HEK293 (cell line): ENCODE measurements around the gene WDR76.

Experiments used
- BCL11B ChIP-seq: fragments of 450-650 bp; formaldehyde crosslinking; IDR thresholded peaks from 2 replicates; pipeline ENCODE4 v1.5.1; 2016; ENCODE audit warnings: low read depth, missing biosample characterization, missing genetic modification characterization
- MZF1 ChIP-seq: fragments of 450-650 bp; formaldehyde crosslinking; IDR thresholded peaks from 2 replicates; pipeline ENCODE4 v1.5.1; 2017; ENCODE audit warnings: missing biosample characterization, missing genetic modification characterization, borderline replicate concordance
- OSR2 ChIP-seq: fragments of 450-650 bp; formaldehyde crosslinking; IDR thresholded peaks from 2 replicates; pipeline ENCODE4 v1.5.1; 2016; ENCODE audit warnings: missing biosample characterization, missing genetic modification characterization
- REPIN1 ChIP-seq: fragments of 450-650 bp; formaldehyde crosslinking; IDR thresholded peaks from 2 replicates; pipeline ENCODE4 v1.5.1; 2017; ENCODE audit warnings: missing biosample characterization, missing genetic modification characterization, low read depth
- SP3 ChIP-seq: fragments of 450-650 bp; formaldehyde crosslinking; IDR thresholded peaks from 2 replicates; pipeline ENCODE4 v1.5.1; 2016; ENCODE audit warnings: missing biosample characterization, missing genetic modification characterization
- SP7 ChIP-seq: fragments of 450-650 bp; formaldehyde crosslinking; IDR thresholded peaks from 2 replicates; pipeline ENCODE4 v1.5.1; 2016; ENCODE audit warnings: missing biosample characterization, missing genetic modification characterization
- ZBTB1 ChIP-seq: fragments of 450-650 bp; formaldehyde crosslinking; IDR thresholded peaks from 2 replicates; pipeline ENCODE4 v1.5.1; 2016; ENCODE audit warnings: missing biosample characterization, missing genetic modification characterization
- ZBTB20 ChIP-seq: fragments of 450-650 bp; formaldehyde crosslinking; IDR thresholded peaks from 2 replicates; pipeline ENCODE4 v1.5.1; 2016; ENCODE audit warnings: missing biosample characterization, missing genetic modification characterization
- ZBTB48 ChIP-seq: fragments of 450-650 bp; formaldehyde crosslinking; IDR thresholded peaks from 2 replicates; pipeline ENCODE4 v1.5.1; 2016; ENCODE audit warnings: missing biosample characterization, missing genetic modification characterization
- ZFHX2 ChIP-seq: fragments of 450-650 bp; formaldehyde crosslinking; conservative IDR thresholded peaks from 2 replicates; pipeline ENCODE4 v1.5.1; 2016; ENCODE audit warnings: missing biosample characterization, missing genetic modification characterization
- ZNF114 ChIP-seq: fragments of 450-650 bp; formaldehyde crosslinking; IDR thresholded peaks from 2 replicates; pipeline ENCODE4 v1.5.0; 2017; ENCODE audit warnings: missing biosample characterization, missing genetic modification characterization
- ZNF140 ChIP-seq: fragments of 450-650 bp; formaldehyde crosslinking; IDR thresholded peaks from 2 replicates; pipeline ENCODE4 v1.5.1; 2016; ENCODE audit warnings: missing biosample characterization, missing genetic modification characterization
- ZNF155 ChIP-seq: fragments of 450-650 bp; formaldehyde crosslinking; IDR thresholded peaks from 2 replicates; pipeline ENCODE4 v1.5.1; 2016; ENCODE audit warnings: missing biosample characterization, missing genetic modification characterization
- ZNF248 ChIP-seq: fragments of 450-650 bp; formaldehyde crosslinking; IDR thresholded peaks from 2 replicates; pipeline ENCODE4 v1.5.1; 2017; ENCODE audit warnings: missing biosample characterization, missing genetic modification characterization
- ZNF274 ChIP-seq, 2 experiments: fragments of 200-500 bp in 1 of 2; fragments of 450-650 bp in 1 of 2; sonication (Bioruptor generic) in 1 of 2; formaldehyde crosslinking in 1 of 2; IDR thresholded peaks; 2 replicates each; pipeline versions ENCODE4 v1.5.1 to v1.6.1; 2014 to 2016; ENCODE audit warnings: borderline replicate concordance in 1 of 2, inconsistent platforms in 1 of 2, low read length in 1 of 2, missing biosample characterization in 1 of 2, missing genetic modification characterization in 1 of 2
- ZNF354C ChIP-seq: fragments of 450-650 bp; formaldehyde crosslinking; IDR thresholded peaks from 2 replicates; pipeline ENCODE4 v1.5.1; 2016; ENCODE audit warnings: missing biosample characterization, missing genetic modification characterization, low read depth, borderline replicate concordance
- ZNF362 ChIP-seq: fragments of 450-650 bp; formaldehyde crosslinking; IDR thresholded peaks from 2 replicates; pipeline ENCODE4 v1.5.1; 2016; ENCODE audit warnings: missing biosample characterization, missing genetic modification characterization
- ZNF426 ChIP-seq: fragments of 450-650 bp; formaldehyde crosslinking; IDR thresholded peaks from 2 replicates; pipeline ENCODE4 v1.5.1; 2017; ENCODE audit warnings: missing biosample characterization, missing genetic modification characterization, mild to moderate bottlenecking, inconsistent platforms, moderate library complexity
- ZNF529 ChIP-seq: fragments of 450-650 bp; formaldehyde crosslinking; IDR thresholded peaks from 2 replicates; pipeline ENCODE4 v1.5.1; 2017; ENCODE audit warnings: missing genetic modification characterization, missing biosample characterization; ENCODE audit not compliant: insufficient replicate concordance
- ZNF544 ChIP-seq: fragments of 450-650 bp; formaldehyde crosslinking; IDR thresholded peaks from 2 replicates; pipeline ENCODE4 v1.5.0; 2017; ENCODE audit warnings: missing biosample characterization, missing genetic modification characterization
- ZNF549 ChIP-seq: fragments of 450-650 bp; IDR thresholded peaks from 2 replicates; pipeline ENCODE4 v1.5.1; 2018; ENCODE audit warnings: missing biosample characterization, missing genetic modification characterization, mild to moderate bottlenecking, inconsistent platforms, moderate library complexity
- ZNF600 ChIP-seq: fragments of 450-650 bp; formaldehyde crosslinking; IDR thresholded peaks from 2 replicates; pipeline ENCODE4 v1.5.1; 2016; ENCODE audit warnings: missing biosample characterization, missing genetic modification characterization
- ZNF621 ChIP-seq: fragments of 450-650 bp; formaldehyde crosslinking; IDR thresholded peaks from 2 replicates; pipeline ENCODE4 v1.5.1; 2017; ENCODE audit warnings: missing biosample characterization, missing genetic modification characterization
- ZNF624 ChIP-seq: fragments of 450-650 bp; formaldehyde crosslinking; IDR thresholded peaks from 2 replicates; pipeline ENCODE4 v1.5.1; 2017; ENCODE audit warnings: missing biosample characterization, missing genetic modification characterization
- ZNF645 ChIP-seq: fragments of 450-650 bp; formaldehyde crosslinking; IDR thresholded peaks from 2 replicates; pipeline ENCODE4; 2016; ENCODE audit warnings: missing biosample characterization, missing genetic modification characterization
- ZNF670 ChIP-seq: fragments of 450-650 bp; formaldehyde crosslinking; IDR thresholded peaks from 2 replicates; pipeline ENCODE4 v1.5.1; 2016; ENCODE audit warnings: missing biosample characterization, missing genetic modification characterization, low read depth
- ZNF692 ChIP-seq: fragments of 450-650 bp; formaldehyde crosslinking; IDR thresholded peaks from 2 replicates; pipeline ENCODE4 v1.5.1; 2016; ENCODE audit warnings: missing biosample characterization, missing genetic modification characterization
- TF ChIP-seq, protein P1 (sequence below): fragments of 450-650 bp; formaldehyde crosslinking; IDR thresholded peaks from 2 replicates; pipeline ENCODE4 v1.5.1; 2016; ENCODE audit warnings: missing biosample characterization, missing genetic modification characterization
- TF ChIP-seq, protein P2 (sequence below): fragments of 450-650 bp; formaldehyde crosslinking; IDR thresholded peaks from 2 replicates; pipeline ENCODE4 v1.5.0; 2017; ENCODE audit warnings: missing biosample characterization, missing genetic modification characterization, borderline replicate concordance
- TF ChIP-seq, protein P3 (sequence below): fragments of 450-650 bp; formaldehyde crosslinking; IDR thresholded peaks from 2 replicates; pipeline ENCODE4 v1.5.1; 2017; ENCODE audit warnings: missing biosample characterization, mild to moderate bottlenecking, missing genetic modification characterization, moderate library complexity

WDR76 gene

DNA sequence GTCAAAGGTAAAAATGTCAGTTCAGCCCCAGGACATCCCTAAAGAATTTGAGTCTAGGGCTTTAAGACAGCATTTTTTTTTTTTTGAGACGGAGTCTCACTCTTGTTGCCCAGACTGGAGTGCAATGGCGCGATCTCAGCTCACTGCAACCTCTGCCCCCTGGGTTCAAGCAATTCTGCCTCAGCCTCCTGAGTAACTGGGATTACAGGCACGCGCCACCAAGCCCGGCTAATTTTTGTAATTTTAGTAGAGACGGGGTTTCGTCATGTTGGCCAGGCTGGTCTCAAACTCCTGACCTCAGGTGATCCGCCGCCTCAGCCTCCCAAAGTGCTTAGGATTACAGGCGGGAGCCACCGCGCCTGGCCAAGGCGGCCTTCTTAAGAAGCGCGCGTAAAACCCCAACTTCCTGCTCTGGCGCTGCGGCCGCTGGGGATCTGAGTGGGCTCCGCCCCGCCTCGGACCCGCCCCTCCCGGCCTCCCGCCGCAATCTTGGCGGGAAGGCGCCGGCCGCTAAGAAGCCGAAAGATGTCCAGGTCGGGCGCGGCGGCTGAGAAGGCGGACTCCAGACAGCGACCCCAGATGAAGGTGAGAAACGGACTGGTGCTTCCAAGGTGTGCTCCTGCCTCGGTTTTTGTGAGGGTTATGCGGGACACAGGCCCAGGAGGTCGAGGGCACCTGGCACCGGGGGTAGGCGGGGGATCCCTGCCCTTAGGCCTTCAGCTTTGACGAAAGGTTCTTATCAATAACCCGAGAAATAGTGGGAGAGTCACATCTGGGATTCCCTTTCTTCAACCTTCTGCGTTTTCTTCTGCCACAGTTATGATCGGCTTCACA lies at the start of gene WDR76 (continued):
- no peak for TF ChIP-seq ZBTB20 (tag by site-specific recombination)
- TF ChIP-seq REPIN1 = 0 out of 2 replicates have a peak, but pooled peaks have one; percentile 29
- TF ChIP-seq ZNF645 (tag by site-specific recombination) = no peak
- peak; percentile 64 for TF ChIP-seq SP7
- peak; percentile 66; the same call in 1 of the 2 replicates for TF ChIP-seq MZF1 (tag by site-specific recombination)
- TF ChIP-seq SP3 (tag by site-specific recombination) = peak; percentile 77
- no peak for TF ChIP-seq ZNF621
- no peak for TF ChIP-seq ZNF140
- peak; percentile 77 for TF ChIP-seq OSR2 (tag by site-specific recombination)
- TF ChIP-seq, protein P1, sequence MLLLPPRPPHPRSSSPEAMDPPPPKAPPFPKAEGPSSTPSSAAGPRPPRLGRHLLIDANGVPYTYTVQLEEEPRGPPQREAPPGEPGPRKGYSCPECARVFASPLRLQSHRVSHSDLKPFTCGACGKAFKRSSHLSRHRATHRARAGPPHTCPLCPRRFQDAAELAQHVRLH (tag by site-specific recombination) = 0 out of 2 replicates have a peak, but pooled peaks have one; percentile 35
- no peak for TF ChIP-seq ZNF362
- TF ChIP-seq ZFHX2 = peak; percentile 19; the same call in 1 of the 2 replicates
- TF ChIP-seq ZNF248 (tag by site-specific recombination) = no peak
- TF ChIP-seq, protein P2, sequence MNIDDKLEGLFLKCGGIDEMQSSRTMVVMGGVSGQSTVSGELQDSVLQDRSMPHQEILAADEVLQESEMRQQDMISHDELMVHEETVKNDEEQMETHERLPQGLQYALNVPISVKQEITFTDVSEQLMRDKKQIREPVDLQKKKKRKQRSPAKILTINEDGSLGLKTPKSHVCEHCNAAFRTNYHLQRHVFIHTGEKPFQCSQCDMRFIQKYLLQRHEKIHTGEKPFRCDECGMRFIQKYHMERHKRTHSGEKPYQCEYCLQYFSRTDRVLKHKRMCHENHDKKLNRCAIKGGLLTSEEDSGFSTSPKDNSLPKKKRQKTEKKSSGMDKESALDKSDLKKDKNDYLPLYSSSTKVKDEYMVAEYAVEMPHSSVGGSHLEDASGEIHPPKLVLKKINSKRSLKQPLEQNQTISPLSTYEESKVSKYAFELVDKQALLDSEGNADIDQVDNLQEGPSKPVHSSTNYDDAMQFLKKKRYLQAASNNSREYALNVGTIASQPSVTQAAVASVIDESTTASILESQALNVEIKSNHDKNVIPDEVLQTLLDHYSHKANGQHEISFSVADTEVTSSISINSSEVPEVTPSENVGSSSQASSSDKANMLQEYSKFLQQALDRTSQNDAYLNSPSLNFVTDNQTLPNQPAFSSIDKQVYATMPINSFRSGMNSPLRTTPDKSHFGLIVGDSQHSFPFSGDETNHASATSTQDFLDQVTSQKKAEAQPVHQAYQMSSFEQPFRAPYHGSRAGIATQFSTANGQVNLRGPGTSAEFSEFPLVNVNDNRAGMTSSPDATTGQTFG (tag by site-specific recombination) = no peak
- TF ChIP-seq ZNF692 (tag by site-specific recombination) = peak; percentile 73; the same call in 1 of the 2 replicates
- TF ChIP-seq BCL11B (tag by site-specific recombination) = no peak
- no peak for TF ChIP-seq ZNF549 (tag by site-specific recombination)
- no peak for TF ChIP-seq ZNF155
- no peak for TF ChIP-seq ZNF529 (tag by site-specific recombination)
- TF ChIP-seq ZNF600 (tag by site-specific recombination) = peak; percentile 89
- no peak for TF ChIP-seq ZNF114 (tag by site-specific recombination)
- TF ChIP-seq ZNF274 (IDR thresholded peaks at IDR 0.05; ENCODE audit: low read length) = no peak
- no peak for TF ChIP-seq ZNF274 (tag by site-specific recombination; IDR thresholded peaks at IDR 0.05; ENCODE audit: borderline replicate concordance)
- no peak for TF ChIP-seq ZNF354C (tag by site-specific recombination)
- no peak for TF ChIP-seq ZNF624 (tag by site-specific recombination)
- TF ChIP-seq ZBTB48 (tag by site-specific recombination) = no peak
- TF ChIP-seq ZNF670 (tag by site-specific recombination) = no peak
- no peak for TF ChIP-seq ZBTB1
- no peak for TF ChIP-seq ZNF544
- TF ChIP-seq, protein P3, sequence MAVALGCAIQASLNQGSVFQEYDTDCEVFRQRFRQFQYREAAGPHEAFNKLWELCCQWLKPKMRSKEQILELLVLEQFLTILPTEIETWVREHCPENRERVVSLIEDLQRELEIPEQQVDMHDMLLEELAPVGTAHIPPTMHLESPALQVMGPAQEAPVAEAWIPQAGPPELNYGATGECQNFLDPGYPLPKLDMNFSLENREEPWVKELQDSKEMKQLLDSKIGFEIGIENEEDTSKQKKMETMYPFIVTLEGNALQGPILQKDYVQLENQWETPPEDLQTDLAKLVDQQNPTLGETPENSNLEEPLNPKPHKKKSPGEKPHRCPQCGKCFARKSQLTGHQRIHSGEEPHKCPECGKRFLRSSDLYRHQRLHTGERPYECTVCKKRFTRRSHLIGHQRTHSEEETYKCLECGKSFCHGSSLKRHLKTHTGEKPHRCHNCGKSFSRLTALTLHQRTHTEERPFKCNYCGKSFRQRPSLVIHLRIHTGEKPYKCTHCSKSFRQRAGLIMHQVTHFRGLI = peak; percentile 81
- TF ChIP-seq ZNF426 (tag by site-specific recombination) = no peak
